Left lung (tissue), 10 donors: ENCODE measurements around the gene NEMP1. TPM values are rescaled to one million over a fixed set of nuclear protein-coding genes. Genes with fewer than 3 reads are reported as not detected.

Experiments used
- ATAC-seq: fragments of 200-7000 bp; cut with Tn5 transposase; one replicate; pipeline ENCODE4 v1.9.1; 2020; ENCODE audit warnings: moderate library complexity
- DNase-seq, 4 donors: peaks; one replicate each; pipeline ENCODE4 v3.0.0-alpha.2; 2013 to 2020
- H3K27ac ChIP-seq, 2 donors: fragments of 200-600 bp; sonication (generic) in 1 of 2; one replicate each; pipeline versions ENCODE4 v1.5.0 to v1.8.0; 2020 to 2021
- H3K27me3 ChIP-seq, 2 donors: fragments of 200-600 bp; sonication (generic) in 1 of 2; one replicate each; pipeline versions ENCODE4 v1.5.0 to v1.8.0; 2020 to 2021
- H3K36me3 ChIP-seq, 2 donors: fragments of 200-600 bp; sonication (generic) in 1 of 2; one replicate each; pipeline versions ENCODE4 v1.5.0 to v1.8.0; 2020 to 2021
- H3K4me1 ChIP-seq, 2 donors: fragments of 200-600 bp; one replicate each; pipeline ENCODE4 v1.8.0; 2021
- H3K4me3 ChIP-seq, 2 donors: fragments of 200-600 bp; sonication (generic) in 1 of 2; one replicate each; pipeline versions ENCODE4 v1.5.0 to v1.8.0; 2020 to 2021; ENCODE audit warnings: mild to moderate bottlenecking in 1 of 2
- H3K9me3 ChIP-seq, 2 donors: fragments of 200-600 bp; sonication (generic) in 1 of 2; one replicate each; pipeline versions ENCODE4 v1.5.0 to v1.8.0; 2020 to 2021
- intact Hi-C, 2 donors: fragments of 100-400 bp; cut with DNase I; formaldehyde crosslinking; loops; one replicate each; pipeline versions ENCODE4 v1.11.2 to v1.14.2; 2022
- polyA plus RNA-seq, 6 donors: library from polyadenylated mRNA; unstranded; fragments of 120-200 nt; gene quantifications; one replicate each; pipeline ENCODE4 v1.2.1, GENCODE V29; 2013; ENCODE audit not compliant: insufficient read length in 6 of 6
- total RNA-seq, 2 donors: library from RNA; stranded (reverse); fragmentation: NEBNext Ultra II Directional; extraction: Animal tissue kit (Norgen Biotek cat#: 25700); gene quantifications; one replicate each; pipeline ENCODE4 v1.2.1, GENCODE V29; 2021
- TF ChIP-seq, protein P1 (sequence below), 2 donors: fragments of 200-600 bp; sonication (generic) in 1 of 2; IDR thresholded peaks; one replicate each; pipeline versions ENCODE4 v1.5.0 to v1.8.0; 2021; ENCODE audit warnings: antibody characterized with exemption in 2 of 2
- donor health status: DM: no; HTN: yes; CAD: no.
- donor health status: DM: no; HTN: no; CAD: no.

Gene NEMP1
- total and polyA plus RNA-seq, 8 donors = 16.4 to 29.2 (median 26.6) TPM

DNA sequence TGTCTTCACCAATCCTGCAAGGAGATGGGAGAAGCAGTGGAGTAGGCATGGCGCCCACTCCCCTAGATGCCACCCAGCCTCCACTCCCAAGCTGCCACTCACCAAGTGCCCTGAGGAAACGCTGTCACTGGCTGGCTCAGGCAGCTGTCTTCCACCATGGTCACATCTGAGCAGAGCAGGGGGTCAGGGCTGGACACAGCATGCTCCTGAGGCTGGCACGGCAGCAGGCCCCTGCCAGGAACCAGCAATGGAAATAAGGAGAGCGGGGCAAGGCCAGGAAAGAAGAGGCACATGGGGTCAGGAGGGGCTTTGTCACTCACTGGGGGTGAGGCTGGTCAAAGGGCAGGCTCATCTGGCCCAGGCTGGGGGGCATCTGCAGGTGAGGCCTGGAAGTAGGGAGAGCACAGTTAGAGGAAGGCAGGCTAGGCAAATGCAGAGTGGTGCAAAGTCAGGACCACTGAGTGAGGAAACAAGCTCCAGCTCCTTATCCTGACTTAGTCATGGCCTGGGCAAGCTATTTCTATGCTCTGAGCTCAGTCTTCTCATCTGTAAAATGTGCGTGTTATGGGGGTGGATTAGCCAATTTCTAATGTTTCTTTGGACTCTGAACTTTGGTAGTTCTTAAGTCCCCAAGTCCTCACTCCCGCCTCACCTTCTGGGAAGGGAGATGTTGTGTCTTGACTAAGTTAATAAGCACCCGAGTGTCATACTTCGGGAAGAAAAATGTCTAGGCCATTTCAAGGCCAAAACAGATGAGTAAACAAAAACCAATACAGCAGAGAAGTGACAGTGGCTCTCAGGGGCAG is 18.4 kb upstream of the NEMP1 start:
- no peak for ATAC-seq
- H3K9me3 ChIP-seq = no peaks in the 10 kb centered on the region
- no peaks in the 10 kb centered on the region for H3K27me3 ChIP-seq
- TF ChIP-seq, protein P1, sequence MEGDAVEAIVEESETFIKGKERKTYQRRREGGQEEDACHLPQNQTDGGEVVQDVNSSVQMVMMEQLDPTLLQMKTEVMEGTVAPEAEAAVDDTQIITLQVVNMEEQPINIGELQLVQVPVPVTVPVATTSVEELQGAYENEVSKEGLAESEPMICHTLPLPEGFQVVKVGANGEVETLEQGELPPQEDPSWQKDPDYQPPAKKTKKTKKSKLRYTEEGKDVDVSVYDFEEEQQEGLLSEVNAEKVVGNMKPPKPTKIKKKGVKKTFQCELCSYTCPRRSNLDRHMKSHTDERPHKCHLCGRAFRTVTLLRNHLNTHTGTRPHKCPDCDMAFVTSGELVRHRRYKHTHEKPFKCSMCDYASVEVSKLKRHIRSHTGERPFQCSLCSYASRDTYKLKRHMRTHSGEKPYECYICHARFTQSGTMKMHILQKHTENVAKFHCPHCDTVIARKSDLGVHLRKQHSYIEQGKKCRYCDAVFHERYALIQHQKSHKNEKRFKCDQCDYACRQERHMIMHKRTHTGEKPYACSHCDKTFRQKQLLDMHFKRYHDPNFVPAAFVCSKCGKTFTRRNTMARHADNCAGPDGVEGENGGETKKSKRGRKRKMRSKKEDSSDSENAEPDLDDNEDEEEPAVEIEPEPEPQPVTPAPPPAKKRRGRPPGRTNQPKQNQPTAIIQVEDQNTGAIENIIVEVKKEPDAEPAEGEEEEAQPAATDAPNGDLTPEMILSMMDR (IDR thresholded peaks at IDR 0.05) = no peak
- H3K27ac ChIP-seq = peak overlapping the region in 1 of 2 donors; percentile 26
- H3K36me3 ChIP-seq = peaks cover 0 to 94% of the 10 kb centered on the region in 2 donors
- intact Hi-C loops = no loop called here
- H3K4me1 ChIP-seq = peaks cover 12 to 48% of the 10 kb centered on the region in 2 donors
- H3K4me3 ChIP-seq = no peak overlapping the region
- DNase-seq = no peak

DNA sequence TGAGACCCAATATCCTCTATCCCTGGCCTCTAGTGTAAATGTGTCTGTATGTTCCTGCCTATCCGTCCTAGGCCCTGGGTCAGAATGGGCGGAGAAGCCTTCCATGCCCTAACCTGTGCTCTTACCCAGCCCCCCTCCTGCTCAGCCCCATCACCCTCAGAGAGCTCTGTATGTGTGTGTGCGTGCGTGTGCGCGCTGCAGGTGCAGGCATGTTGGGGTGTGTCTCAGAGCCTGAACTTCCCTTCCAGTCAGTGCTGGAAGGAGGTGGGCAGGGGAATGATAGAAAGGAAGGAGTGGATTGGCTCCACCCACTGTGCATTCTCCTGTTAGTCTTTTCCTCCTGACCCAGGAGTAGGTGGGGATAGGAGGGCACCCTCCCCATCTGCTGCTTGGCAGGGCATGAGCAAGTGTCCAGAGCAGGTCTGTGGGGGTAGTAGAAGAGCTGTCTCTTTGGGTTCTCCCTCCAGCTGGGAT is 17.5 kb upstream of the NEMP1 start:
- no peaks in the 10 kb centered on the region for H3K27me3 ChIP-seq
- H3K27ac ChIP-seq = no peak overlapping the region
- DNase-seq (peak in 1 of 4 donors; percentile 34), ATAC-seq (peak; percentile 13)
- peaks cover 19 to 56% of the 10 kb centered on the region in 2 donors for H3K4me1 ChIP-seq
- H3K36me3 ChIP-seq = peaks cover 0 to 94% of the 10 kb centered on the region in 2 donors
- no peak overlapping the region for H3K4me3 ChIP-seq
- H3K9me3 ChIP-seq = no peaks in the 10 kb centered on the region
- intact Hi-C loops = no loop called here
- TF ChIP-seq, protein P1 (IDR thresholded peaks at IDR 0.05) = no peak

DNA sequence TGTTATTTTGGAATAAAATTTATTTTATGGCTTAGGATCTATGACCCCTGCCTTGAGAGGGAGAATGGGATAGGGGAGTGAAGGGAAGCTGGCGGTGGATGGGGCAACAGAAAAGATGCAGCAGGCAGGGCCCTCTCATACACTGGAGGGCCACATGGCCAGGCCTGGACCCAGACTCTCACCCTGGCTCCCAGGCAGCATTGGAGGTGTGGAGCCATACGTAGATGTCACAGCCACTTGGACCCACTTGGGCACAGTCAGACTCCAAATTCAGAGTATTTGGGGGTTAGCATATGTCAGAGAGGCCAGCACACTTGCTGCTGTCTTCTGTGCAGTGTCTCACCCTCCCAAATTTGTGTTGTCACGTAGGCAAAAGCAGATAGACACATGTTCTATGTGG is 16.8 kb upstream of the NEMP1 start:
- Histone ChIP-seq H3K27me3 (no peaks in the 10 kb centered on the region), H3K27ac (peak overlapping the region in 1 of 2 donors; percentile 58), H3K4me3 (no peak overlapping the region), H3K4me1 (peaks cover 26 to 63% of the 10 kb centered on the region in 2 donors), H3K9me3 (no peaks in the 10 kb centered on the region), H3K36me3 (peaks cover 0 to 90% of the 10 kb centered on the region in 2 donors)
- DNase-seq = no peak
- TF ChIP-seq, protein P1 (IDR thresholded peaks at IDR 0.05) = no peak
- no peak for ATAC-seq
- intact Hi-C loops = no loop called here

DNA sequence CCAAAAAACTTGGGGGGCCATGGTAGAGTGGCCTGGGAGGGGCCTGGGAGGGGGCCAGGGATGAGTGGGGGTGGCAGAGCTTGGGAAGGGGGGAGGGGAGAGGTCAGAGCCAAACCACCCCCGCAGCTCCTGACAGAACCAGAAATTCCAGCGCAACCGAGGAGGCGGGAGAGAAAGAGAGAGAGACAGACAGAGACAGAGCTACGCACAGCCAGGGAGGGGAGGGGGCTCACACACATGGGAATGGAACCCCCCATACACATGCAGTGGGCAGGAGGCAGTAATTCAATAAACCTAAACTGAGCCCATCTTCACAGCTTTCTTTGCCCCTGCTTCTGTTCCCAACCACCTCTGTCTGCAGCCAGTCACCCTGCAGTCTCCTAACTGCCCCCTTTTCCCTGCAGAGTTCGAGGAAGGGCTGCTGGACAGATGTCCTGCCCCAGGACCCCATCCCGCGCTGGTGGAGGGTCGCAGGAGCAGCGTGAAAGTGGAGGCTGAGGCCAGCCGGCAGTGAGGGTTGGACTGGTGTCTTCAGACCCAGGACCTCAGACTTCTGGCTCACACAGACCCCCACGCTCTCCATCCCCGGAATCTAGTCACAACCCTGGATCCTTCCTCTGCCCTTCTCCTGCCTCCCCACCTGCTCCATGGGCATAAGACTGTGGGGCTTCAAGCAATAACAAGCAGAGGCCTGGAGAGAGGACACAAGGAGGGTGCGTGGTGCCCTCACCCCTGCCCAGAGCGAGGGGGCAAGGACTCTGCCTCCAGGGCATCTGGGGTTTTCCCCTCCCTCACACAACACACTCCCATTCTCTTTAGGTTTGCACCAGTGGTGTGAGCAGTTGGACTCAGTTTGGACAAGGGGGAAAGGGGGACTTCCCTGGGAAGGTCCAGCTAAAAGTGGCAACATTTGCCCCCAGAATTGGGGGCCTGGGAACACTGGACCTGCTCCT is 15.9 kb upstream of the NEMP1 start:
- peaks cover 28 to 64% of the 10 kb centered on the region in 2 donors for H3K4me1 ChIP-seq
- DNase-seq = no peak
- H3K9me3 ChIP-seq = no peaks in the 10 kb centered on the region
- TF ChIP-seq, protein P1 (IDR thresholded peaks at IDR 0.05) = no peak
- ATAC-seq = no peak
- H3K27me3 ChIP-seq = peaks cover 0 to 4% of the 10 kb centered on the region in 2 donors
- intact Hi-C loops = no loop called here
- peak overlapping the region; percentile 58 to 69 for H3K27ac ChIP-seq
- no peak overlapping the region for H3K4me3 ChIP-seq
- peaks cover 0 to 80% of the 10 kb centered on the region in 2 donors for H3K36me3 ChIP-seq
